LoVo (cell line): Measurements from ENCODE around the gene RIOK2.

ENCODE experiments used
- DNase-seq: peaks from one replicate; pipeline ENCODE4 v3.0.0-alpha.2; 2016; ENCODE audit warnings: low spot score

The RIOK2 gene

DNA sequence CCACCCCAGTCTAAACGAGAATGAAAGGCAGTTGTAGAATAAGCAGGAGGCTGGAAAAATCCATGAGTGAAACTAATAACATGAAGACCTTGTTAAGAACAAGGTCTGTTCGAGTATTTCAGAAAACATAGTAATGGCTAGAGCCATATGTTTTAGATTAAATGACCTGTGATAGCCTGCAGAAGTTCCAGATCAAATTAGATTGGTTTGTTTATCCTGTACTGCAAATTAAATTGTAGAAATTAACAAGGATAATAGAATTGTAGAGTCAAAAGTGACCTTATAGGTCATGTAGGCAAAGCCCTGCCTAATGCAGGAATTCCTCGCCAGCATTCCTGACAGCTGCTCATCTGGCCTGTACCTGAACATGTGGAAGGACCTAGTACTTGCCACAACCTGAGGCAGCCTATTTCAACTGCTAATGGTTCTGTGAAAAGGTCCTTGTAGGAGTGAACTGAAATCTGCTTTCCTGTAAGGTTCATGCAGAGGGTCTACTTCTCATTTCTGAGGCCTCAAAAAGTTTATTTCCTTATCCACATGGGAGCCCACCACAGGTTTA lies 57.8 kb downstream of the RIOK2 start:
- no peak for DNase-seq

DNA sequence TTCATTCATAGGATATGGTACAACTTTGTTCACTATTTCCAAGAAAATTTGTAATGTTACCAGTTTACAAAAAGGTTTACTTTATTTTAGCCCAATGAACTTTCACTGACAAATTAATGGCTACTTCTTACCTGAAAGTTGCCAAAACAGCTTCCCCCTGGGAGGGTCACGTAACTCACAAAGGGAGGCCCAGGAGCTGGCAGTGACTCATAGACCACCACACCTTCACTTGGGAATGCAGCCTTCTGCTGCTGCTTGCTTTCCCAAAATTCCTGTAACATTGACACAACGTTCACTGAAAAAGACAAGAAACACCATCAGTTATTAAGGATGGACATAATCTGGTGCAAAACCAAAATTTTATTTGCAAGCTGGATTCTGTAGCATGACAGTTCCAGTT lies 58.7 kb downstream of the RIOK2 start:
- DNase-seq: peak; percentile 31

DNA sequence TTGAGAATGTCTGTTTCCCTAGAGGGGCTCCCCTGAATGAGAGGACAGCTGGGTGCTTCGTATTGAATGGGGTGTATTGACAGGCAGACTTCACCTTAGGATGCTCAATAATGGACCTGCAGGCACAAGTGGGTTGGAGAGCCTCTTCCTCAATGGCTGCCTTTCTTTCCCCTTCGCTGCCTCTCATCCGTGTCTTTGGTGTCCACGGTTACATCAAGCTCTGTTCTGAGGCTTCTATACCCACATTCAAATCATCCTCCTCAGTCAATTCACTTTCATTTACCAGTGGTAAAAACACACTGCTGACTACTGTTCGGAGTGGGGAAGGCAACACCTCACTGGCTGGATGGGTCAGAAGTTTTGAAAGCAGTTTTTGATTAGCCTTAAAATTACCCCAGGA lies 61.2 kb downstream of the RIOK2 start:
- no peak for DNase-seq

DNA sequence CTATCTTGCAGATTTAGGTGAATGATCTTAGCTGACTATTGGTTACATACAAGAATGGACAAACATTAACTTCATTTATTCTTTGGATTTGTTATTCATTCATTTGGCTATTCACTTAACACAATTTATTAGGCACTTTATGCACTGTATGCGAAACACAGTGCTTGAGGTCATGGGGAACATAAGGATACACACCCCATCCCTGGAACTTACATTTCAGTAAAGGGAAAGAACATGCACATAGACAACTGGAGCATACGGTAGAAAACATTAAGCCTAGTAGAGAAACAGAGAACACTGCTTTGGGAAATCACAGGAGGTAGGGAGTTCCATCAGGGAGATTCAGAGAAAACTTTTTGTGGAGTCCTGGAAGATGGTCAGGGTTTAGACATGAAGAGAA lies 62.9 kb downstream of the RIOK2 start:
- DNase-seq: no peak

DNA sequence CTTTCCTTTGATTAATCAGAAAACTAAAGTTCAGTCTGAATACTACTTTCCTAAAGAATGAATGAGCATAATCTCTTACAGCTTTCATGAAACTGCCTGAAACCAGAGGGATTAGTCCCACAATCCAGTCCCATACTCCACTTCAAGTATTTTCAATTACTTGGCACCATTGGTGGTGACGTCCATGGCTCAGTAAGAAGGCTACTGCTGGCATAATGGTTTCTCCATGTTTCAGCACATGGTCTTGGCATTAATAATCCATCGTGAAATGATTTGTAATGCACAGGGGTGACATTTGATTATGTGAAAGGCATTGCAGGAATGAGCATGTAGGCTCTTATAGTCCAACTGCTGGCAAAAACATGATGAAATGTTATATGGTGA lies 64.0 kb downstream of the RIOK2 start:
- DNase-seq: no peak

DNA sequence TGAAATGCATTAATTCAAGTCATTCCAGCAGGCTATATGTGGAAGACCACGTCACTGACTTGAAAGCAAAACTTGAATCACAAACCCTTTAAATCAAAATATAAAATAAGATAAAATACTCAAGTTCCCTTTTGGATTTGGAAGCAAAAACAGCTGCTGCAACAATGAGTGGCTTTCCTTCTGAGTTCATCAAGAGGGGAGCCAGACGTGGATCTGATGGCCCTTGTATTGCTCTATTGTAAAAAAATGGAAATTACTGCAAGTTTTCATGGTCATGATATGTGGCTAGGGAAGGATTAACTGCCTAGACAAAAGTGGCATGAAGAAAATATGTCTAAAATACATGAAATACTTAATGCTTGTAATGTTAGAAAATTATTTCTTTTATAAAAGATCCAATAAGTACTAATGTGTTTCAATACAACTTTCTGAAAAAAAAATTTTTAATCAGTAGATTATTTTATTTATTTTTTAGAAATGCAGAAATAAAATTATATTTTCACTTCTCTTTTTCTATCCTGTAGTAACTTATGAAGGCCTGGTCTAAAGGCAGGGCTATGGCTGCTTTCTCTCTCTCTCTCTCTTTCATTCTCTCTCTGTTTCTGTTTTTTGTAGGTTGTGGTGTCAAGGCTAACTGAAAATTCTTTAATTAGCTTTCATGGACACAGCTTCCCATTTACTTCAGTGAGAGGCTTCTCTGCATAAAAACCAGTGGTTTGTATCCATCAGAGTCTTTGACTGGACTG lies 64.6 kb downstream of the RIOK2 start:
- DNase-seq: no peak

DNA sequence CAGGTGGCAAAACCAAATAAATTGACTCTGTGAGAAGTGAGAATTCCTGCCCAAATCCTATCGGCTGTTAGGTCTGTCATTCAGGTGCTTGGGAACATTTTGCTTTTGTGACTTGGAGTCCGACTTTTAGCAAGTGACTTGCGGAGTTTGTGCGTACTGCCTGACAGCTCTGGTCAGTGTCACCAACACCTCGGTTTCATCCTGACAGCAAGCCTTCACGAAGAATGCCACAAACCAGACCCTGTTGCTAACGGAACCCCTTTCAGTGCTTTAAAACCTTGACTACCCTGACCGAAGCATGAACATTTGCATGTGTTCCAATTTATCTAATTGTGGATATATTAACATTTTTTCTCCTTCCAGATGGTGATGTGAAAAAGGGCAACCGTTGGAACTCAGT lies 67.1 kb downstream of the RIOK2 start:
- no peak for DNase-seq

DNA sequence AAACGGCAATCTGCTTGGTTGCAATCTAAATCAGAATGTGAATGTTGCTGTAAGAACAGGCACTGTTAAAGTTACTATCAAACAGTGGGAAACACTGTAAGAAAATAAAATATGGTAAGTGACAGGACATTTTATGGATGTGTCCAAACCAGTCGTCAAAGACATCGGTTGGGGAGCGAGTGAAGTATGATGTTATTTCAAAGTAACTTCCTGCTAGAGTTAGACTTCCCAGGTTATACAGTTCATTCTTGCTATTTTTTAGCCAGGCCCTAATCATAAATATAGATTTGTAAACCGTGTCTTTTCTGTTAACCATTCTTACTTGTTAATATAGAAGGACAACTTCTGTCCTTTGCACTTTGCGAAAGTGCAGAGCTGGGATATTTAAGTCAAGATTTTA lies 70.8 kb downstream of the RIOK2 start:
- DNase-seq: no peak

DNA sequence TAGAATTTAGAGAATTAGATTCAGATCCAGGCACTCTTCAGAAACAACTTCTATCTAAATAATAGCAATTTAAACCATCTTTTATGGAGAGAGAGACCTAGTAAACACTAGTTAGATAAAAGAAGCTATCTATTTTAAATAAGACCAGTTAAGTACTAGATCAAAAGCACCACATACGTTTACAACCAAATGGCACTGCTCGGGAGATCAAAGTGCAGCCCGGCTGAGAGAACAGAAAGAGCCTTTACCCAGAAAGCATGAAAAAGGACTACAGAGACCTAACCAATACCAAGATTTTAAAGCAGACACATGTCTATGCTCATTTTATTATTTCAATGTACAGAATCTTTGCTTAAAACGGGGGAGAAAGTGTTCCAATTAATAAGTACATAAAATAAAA lies 71.4 kb downstream of the RIOK2 start:
- peak; percentile 46 for DNase-seq

DNA sequence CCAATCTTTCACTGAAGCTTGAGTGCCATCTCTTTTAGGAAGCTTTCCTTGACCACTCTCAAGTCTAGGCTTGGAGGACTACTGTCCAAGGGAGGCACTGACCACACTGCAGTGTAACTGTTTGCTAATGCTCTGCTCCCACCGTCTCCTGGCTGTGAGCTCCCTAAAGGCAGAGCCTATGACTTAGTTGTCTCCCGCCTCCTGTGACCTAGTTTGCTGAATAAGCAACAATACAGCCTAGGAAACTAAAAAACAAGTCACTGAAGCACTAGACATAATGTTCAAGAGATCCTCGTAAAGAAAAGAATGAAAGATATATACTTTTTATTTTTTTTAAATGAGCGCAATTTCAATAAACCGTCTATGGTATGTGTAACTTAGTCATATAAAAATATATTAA lies 72.0 kb downstream of the RIOK2 start:
- no peak for DNase-seq
